Measurements from ENCODE around the gene NSMCE3. TPM values are rescaled to one million over a fixed set of nuclear protein-coding genes. Genes with fewer than 3 reads are reported as not detected.

Gene NSMCE3
- total RNA-seq, 2 donors from 2014 or later: 6.2 to 6.9 TPM

GRCh38 chr15:29280514-29280913, 10.9 kb upstream of the NSMCE3 start:
- no peak overlapping the region for H3K4me3 ChIP-seq
- DNase-seq: no peak
- 65 to 78% methylated on average over 7 of the region's 7 CpGs for WGBS, 2 donors
- no peak overlapping the region for H3K27ac ChIP-seq
- no peaks in the 10 kb centered on the region for H3K27me3 ChIP-seq
- no peaks in the 10 kb centered on the region for H3K36me3 ChIP-seq (replicated peaks in 1 of 2; ENCODE audit: insufficient read depth in 1 of 2, low read depth in 2 of 2)
- intact Hi-C loops (cut with DNase I): no loop called here
- no peaks in the 10 kb centered on the region for H3K9me3 ChIP-seq
- H3K4me1 ChIP-seq: no peaks in the 10 kb centered on the region
- no peak for TF ChIP-seq POLR2A (IDR thresholded peaks at IDR 0.05)
- TF ChIP-seq, protein P1, sequence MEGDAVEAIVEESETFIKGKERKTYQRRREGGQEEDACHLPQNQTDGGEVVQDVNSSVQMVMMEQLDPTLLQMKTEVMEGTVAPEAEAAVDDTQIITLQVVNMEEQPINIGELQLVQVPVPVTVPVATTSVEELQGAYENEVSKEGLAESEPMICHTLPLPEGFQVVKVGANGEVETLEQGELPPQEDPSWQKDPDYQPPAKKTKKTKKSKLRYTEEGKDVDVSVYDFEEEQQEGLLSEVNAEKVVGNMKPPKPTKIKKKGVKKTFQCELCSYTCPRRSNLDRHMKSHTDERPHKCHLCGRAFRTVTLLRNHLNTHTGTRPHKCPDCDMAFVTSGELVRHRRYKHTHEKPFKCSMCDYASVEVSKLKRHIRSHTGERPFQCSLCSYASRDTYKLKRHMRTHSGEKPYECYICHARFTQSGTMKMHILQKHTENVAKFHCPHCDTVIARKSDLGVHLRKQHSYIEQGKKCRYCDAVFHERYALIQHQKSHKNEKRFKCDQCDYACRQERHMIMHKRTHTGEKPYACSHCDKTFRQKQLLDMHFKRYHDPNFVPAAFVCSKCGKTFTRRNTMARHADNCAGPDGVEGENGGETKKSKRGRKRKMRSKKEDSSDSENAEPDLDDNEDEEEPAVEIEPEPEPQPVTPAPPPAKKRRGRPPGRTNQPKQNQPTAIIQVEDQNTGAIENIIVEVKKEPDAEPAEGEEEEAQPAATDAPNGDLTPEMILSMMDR (IDR thresholded peaks at IDR 0.05): no peak
- ATAC-seq: no peak

- H3K4me1 ChIP-seq: no peaks in the 10 kb centered on the region
- ATAC-seq (no peak), DNase-seq (no peak)
- H3K9me3 ChIP-seq: no peaks in the 10 kb centered on the region
- H3K4me3 ChIP-seq: no peak overlapping the region
- 68 to 73% methylated on average over 3 of the region's 3 CpGs for WGBS, 2 donors
- no peaks in the 10 kb centered on the region for H3K27me3 ChIP-seq
- TF ChIP-seq, protein P1 (IDR thresholded peaks at IDR 0.05): no peak
- no peak for TF ChIP-seq POLR2A (IDR thresholded peaks at IDR 0.05)
- H3K27ac ChIP-seq: no peak overlapping the region
- no peaks in the 10 kb centered on the region for H3K36me3 ChIP-seq (replicated peaks in 1 of 2; ENCODE audit: insufficient read depth in 1 of 2, low read depth in 2 of 2)
- intact Hi-C loops (cut with DNase I): no loop called here
Observed at GRCh38 chr15:29278436-29279105, 8.9 kb upstream of the NSMCE3 start.

- Histone ChIP-seq H3K9me3 (no peaks in the 10 kb centered on the region), H3K27me3 (no peaks in the 10 kb centered on the region), H3K4me1 (no peaks in the 10 kb centered on the region), H3K27ac (no peak overlapping the region), H3K4me3 (no peak overlapping the region), H3K36me3 (replicated peaks in 1 of 2; ENCODE audit: insufficient read depth in 1 of 2, low read depth in 2 of 2) (no peaks in the 10 kb centered on the region)
- 71 to 92% methylated on average over 2 of the region's 2 CpGs for WGBS, 2 donors
- TF ChIP-seq POLR2A (IDR thresholded peaks at IDR 0.05): no peak
- TF ChIP-seq, protein P1 (IDR thresholded peaks at IDR 0.05): no peak
- intact Hi-C loops (cut with DNase I): no loop called here
- DNase-seq (no peak), ATAC-seq (no peak)
Observed at GRCh38 chr15:29276366-29276765, 6.7 kb upstream of the NSMCE3 start.

- no peak overlapping the region for H3K27ac ChIP-seq
- ATAC-seq (no peak), DNase-seq (no peak)
- no peak overlapping the region for H3K4me3 ChIP-seq
- H3K27me3 ChIP-seq: no peaks in the 10 kb centered on the region
- no peaks in the 10 kb centered on the region for H3K9me3 ChIP-seq
- H3K36me3 ChIP-seq (replicated peaks in 1 of 2; ENCODE audit: insufficient read depth in 1 of 2, low read depth in 2 of 2): no peaks in the 10 kb centered on the region
- TF ChIP-seq POLR2A (IDR thresholded peaks at IDR 0.05): no peak
- TF ChIP-seq, protein P1 (IDR thresholded peaks at IDR 0.05): no peak
- intact Hi-C loops (cut with DNase I): no loop called here
- WGBS, 2 donors: 88 to 100% methylated on average over 1 of the region's 1 CpG
- H3K4me1 ChIP-seq: no peaks in the 10 kb centered on the region
Observed at GRCh38 chr15:29275855-29276254, 6.2 kb upstream of the NSMCE3 start.

DNA sequence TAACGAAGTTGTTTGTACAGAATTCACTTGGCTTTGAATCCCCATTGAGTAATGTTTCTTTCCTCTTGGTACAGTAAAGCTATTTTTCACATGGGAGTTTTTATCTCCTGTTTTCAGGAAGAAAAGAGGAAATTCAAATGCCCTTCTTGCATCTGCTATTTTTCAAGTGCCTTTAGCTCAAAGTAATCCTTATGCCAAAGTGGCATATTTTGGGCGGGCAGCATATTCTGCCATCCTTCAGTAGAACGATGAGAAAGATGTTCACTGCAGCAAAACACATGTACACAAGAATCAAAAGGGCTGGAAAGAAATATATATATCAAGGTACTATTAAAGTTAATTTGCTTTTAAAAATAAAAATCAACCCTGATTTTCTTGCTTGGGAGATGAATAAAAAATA, 5.3 kb upstream of the NSMCE3 start:
- Histone ChIP-seq H3K27me3 (no peaks in the 10 kb centered on the region), H3K4me3 (no peak overlapping the region), H3K27ac (no peak overlapping the region), H3K9me3 (no peaks in the 10 kb centered on the region), H3K36me3 (replicated peaks in 1 of 2; ENCODE audit: insufficient read depth in 1 of 2, low read depth in 2 of 2) (no peaks in the 10 kb centered on the region), H3K4me1 (peaks cover 7% of the 10 kb centered on the region)
- TF ChIP-seq, protein P1 (IDR thresholded peaks at IDR 0.05): no peak
- TF ChIP-seq POLR2A (IDR thresholded peaks at IDR 0.05): no peak
- DNase-seq: no peak
- intact Hi-C loops (cut with DNase I): no loop called here
- no peak for ATAC-seq
- 60 to 77% methylated on average over 3 of the region's 3 CpGs for WGBS, 2 donors

All from body of pancreas (tissue), 4 donors.